Loucy (cell line): Measurements from ENCODE around the gene LAPTM4A.

ENCODE experiments used
- H2AFZ ChIP-seq: fragments of 200-600 bp; sonication (generic); 2 replicates; pipeline ENCODE4 v1.6.0; 2016; ENCODE audit warnings: antibody characterized with exemption, mild to moderate bottlenecking, low read length, moderate library complexity
- H3F3A ChIP-seq: fragments of 200-600 bp; 2 replicates; pipeline ENCODE4 v1.6.0; 2016; ENCODE audit warnings: antibody characterized with exemption, low read depth, mild to moderate bottlenecking
- H3K27me3 ChIP-seq: fragments of 200-600 bp; sonication (generic); 2 replicates; pipeline ENCODE4 v1.6.1; 2014; ENCODE audit warnings: low read length, mild to moderate bottlenecking; ENCODE audit not compliant: insufficient read depth, poor library complexity, severe bottlenecking
- H3K36me3 ChIP-seq: fragments of 200-600 bp; sonication (generic); 2 replicates; pipeline ENCODE4 v1.6.1; 2016; ENCODE audit warnings: low read length; ENCODE audit not compliant: insufficient read depth
- H3K4me1 ChIP-seq: fragments of 200-600 bp; sonication (generic); 2 replicates; pipeline ENCODE4 v1.5.1; 2014; ENCODE audit warnings: low read length, mild to moderate bottlenecking; ENCODE audit not compliant: insufficient read depth, poor library complexity, severe bottlenecking
- H3K4me2 ChIP-seq: fragments of 200-600 bp; sonication (generic); 2 replicates; pipeline ENCODE4 v1.6.0; 2014; ENCODE audit warnings: antibody characterized with exemption, low read length, low read depth, mild to moderate bottlenecking; ENCODE audit not compliant: poor library complexity, severe bottlenecking
- H3K4me3 ChIP-seq: fragments of 200-600 bp; sonication (generic); 2 replicates; pipeline ENCODE4 v1.5.1; 2014; ENCODE audit warnings: low read length, mild to moderate bottlenecking, mixed read lengths; ENCODE audit not compliant: poor library complexity, severe bottlenecking
- H3K79me2 ChIP-seq: fragments of 200-600 bp; sonication (generic); 2 replicates; pipeline ENCODE4 v1.6.1; 2014; ENCODE audit warnings: low read length; ENCODE audit not compliant: insufficient read depth
- H3K9ac ChIP-seq: fragments of 200-600 bp; sonication (generic); 2 replicates; pipeline ENCODE4 v1.6.0; 2014; ENCODE audit warnings: mild to moderate bottlenecking, low read depth, low read length, moderate library complexity; ENCODE audit not compliant: poor library complexity, severe bottlenecking
- H3K9me2 ChIP-seq: fragments of 200-600 bp; sonication (generic); replicated peaks from 2 replicates; pipeline ENCODE4 v1.6.1; 2016; ENCODE audit warnings: low read depth, low read length, mixed read lengths
- H3K9me3 ChIP-seq: fragments of 200-600 bp; sonication (generic); 2 replicates; pipeline ENCODE4 v1.6.1; 2014; ENCODE audit warnings: mild to moderate bottlenecking, antibody characterized with exemption, low read length, low read depth; ENCODE audit not compliant: insufficient read depth
- H4K20me1 ChIP-seq: fragments of 200-600 bp; sonication (generic); 2 replicates; pipeline ENCODE4 v1.6.0; 2014; ENCODE audit warnings: antibody characterized with exemption, low read length, mild to moderate bottlenecking; ENCODE audit not compliant: insufficient read depth, poor library complexity, severe bottlenecking
- CTCF ChIP-seq: fragments of 200-600 bp; sonication (generic); conservative IDR thresholded peaks from 2 replicates; pipeline ENCODE4 v1.5.1; 2014; ENCODE audit warnings: mild to moderate bottlenecking, antibody characterized with exemption, low read length
- EZH2phosphoT487 ChIP-seq: fragments of 200-600 bp; IDR thresholded peaks from 2 replicates; pipeline ENCODE4 v1.6.1; 2018; ENCODE audit warnings: antibody characterized with exemption, mild to moderate bottlenecking, moderate library complexity, borderline replicate concordance

The LAPTM4A gene

GRCh38 chr2:20060106-20060505 lies 8.7 kb upstream of the LAPTM4A start:
- Histone ChIP-seq H3K9ac (no peak overlapping the region), H2AFZ (no peak overlapping the region), H3K27me3 (peaks cover 26% of the 10 kb centered on the region), H3F3A (no peaks in the 10 kb centered on the region), H3K4me2 (no peak overlapping the region), H3K79me2 (no peaks in the 10 kb centered on the region), H3K36me3 (no peaks in the 10 kb centered on the region), H3K4me1 (no peaks in the 10 kb centered on the region), H3K4me3 (no peak overlapping the region), H3K9me3 (no peaks in the 10 kb centered on the region), H3K9me2 (no peaks in the 10 kb centered on the region), H4K20me1 (no peaks in the 10 kb centered on the region)
- TF ChIP-seq EZH2phosphoT487 (no peak), CTCF (no peak)

- no peak overlapping the region for H3K4me3 ChIP-seq
- no peaks in the 10 kb centered on the region for H3K9me3 ChIP-seq
- no peak overlapping the region for H3K4me2 ChIP-seq
- no peaks in the 10 kb centered on the region for H3K9me2 ChIP-seq
- no peaks in the 10 kb centered on the region for H3F3A ChIP-seq
- no peaks in the 10 kb centered on the region for H4K20me1 ChIP-seq
- TF ChIP-seq CTCF (no peak), EZH2phosphoT487 (no peak)
- H3K27me3 ChIP-seq: peaks cover 37% of the 10 kb centered on the region
- H3K4me1 ChIP-seq: peaks cover 5% of the 10 kb centered on the region
- no peak overlapping the region for H2AFZ ChIP-seq
- H3K9ac ChIP-seq: no peak overlapping the region
- H3K79me2 ChIP-seq: no peaks in the 10 kb centered on the region
- no peaks in the 10 kb centered on the region for H3K36me3 ChIP-seq
Measured at GRCh38 chr2:20057268-20057667, 5.8 kb upstream of the LAPTM4A start.

GRCh38 chr2:20054931-20055330 lies 3.5 kb upstream of the LAPTM4A start:
- Histone ChIP-seq H4K20me1 (peaks cover 6% of the 10 kb centered on the region), H3K4me1 (peaks cover 5% of the 10 kb centered on the region), H3F3A (no peaks in the 10 kb centered on the region), H3K9ac (no peak overlapping the region), H2AFZ (no peak overlapping the region), H3K9me2 (no peaks in the 10 kb centered on the region), H3K36me3 (no peaks in the 10 kb centered on the region), H3K4me3 (no peak overlapping the region), H3K79me2 (peaks cover 15% of the 10 kb centered on the region), H3K9me3 (no peaks in the 10 kb centered on the region), H3K4me2 (no peak overlapping the region), H3K27me3 (peaks cover 37% of the 10 kb centered on the region)
- no peak for TF ChIP-seq EZH2phosphoT487

- Histone ChIP-seq H3K36me3 (no peaks in the 10 kb centered on the region), H3K4me2 (no peak overlapping the region), H2AFZ (no peak overlapping the region), H3K27me3 (peaks cover 37% of the 10 kb centered on the region), H3F3A (no peaks in the 10 kb centered on the region), H4K20me1 (peaks cover 14% of the 10 kb centered on the region), H3K4me1 (peaks cover 6% of the 10 kb centered on the region), H3K9ac (no peak overlapping the region), H3K79me2 (peaks cover 23% of the 10 kb centered on the region), H3K9me3 (no peaks in the 10 kb centered on the region), H3K4me3 (no peak overlapping the region), H3K9me2 (no peaks in the 10 kb centered on the region)
- no peak for TF ChIP-seq EZH2phosphoT487
- TF ChIP-seq CTCF: no peak
Measured at GRCh38 chr2:20054119-20054518, 2.7 kb upstream of the LAPTM4A start.
